Stimulated activated CD4-positive, alpha-beta T cell treated with anti-CD3 and anti-CD28 coated beads, TNF-alpha, amount 100 ng/mL, for 24 hours (primary cell): ENCODE results near the gene IQSEC3.

ENCODE experiments used
- DNase-seq, 3 experiments: peaks; one replicate each; pipeline ENCODE4 v3.0.0-alpha.2; 2020; ENCODE audit warnings: low read depth in 3 of 3

IQSEC3 gene

DNA sequence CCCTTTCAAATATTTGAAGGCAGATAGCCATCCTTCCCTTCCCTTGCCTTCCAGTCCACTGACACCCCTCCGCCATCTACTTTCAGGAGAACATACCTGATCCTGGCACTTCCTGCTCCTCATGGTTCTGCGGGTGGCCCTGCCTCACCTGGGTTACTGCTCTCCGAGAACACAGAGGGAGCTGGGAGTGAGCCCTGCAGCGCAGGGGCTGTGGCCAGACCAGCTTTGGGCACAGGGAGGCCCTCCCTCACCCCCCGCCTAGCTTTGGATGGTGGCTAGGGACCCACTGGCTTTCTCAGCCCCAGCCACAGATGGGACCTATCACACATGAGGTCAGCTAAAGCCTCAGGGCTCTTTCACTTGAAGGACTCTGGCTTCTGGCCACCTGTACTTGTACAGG is 12.4 kb downstream of the IQSEC3 start:
- no peak for DNase-seq

DNA sequence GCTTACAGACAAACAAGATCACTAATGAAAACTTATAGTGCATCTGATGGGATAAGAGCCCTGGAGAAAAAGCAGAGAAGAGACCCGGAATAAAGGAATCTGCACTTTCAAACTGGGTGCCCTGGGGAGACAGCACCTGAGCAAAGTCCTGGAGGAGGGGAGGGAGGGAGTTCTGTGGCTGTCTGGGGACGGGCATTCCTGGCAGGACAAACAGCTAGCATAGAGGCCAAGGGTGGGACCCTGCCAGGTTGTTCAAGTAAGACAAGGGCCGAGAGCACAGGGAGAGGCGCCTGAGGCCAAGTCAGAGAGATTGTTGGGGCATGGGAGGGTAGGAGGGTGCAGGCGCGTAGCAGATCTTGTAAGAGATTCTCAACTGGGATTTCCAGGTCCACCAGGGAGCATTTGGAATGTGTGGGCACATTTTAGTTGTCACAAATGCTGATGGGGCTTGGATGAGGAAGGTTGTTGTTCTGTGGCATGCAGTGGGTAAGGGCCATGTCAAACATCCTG is 14.2 kb downstream of the IQSEC3 start:
- no peak for DNase-seq

DNA sequence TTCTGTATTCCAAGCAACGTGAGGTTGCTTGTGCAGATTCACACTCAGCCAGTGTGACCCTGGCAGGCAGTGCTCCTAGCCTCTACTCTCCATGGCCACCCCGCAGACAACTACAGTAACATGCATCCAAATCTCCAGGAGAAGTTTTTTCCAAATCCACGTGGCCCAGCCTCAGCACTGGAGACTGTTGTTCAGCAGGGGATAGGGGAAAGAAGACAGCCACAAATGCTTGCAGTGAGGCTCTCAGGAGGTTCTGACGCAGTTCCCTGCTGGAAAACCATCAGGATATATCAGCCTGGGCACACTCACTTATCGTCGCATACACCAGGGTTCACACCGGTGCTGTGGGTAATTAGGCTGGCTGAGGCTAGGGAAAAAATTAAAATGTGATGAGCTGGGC is 16.2 kb downstream of the IQSEC3 start:
- DNase-seq: no peak

DNA sequence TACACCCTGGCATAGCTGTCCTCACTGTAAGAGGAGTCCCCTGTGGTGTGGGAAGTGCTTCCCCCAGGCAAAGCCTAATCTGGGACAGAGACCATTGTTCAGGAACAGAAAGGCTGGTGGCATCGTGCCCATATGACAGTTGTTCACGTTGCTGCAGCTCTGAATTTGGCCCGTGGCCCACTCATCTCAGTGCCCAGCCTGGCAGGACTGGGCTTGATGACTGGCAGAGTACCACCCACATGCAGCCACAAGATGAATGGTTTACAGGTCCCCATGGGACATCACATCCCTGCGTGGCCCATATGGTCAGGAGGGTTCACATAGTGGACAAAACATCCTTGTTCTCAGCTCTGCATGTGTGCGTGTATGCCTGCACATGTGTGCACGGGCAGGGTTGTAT is 17.5 kb downstream of the IQSEC3 start:
- no peak for DNase-seq

DNA sequence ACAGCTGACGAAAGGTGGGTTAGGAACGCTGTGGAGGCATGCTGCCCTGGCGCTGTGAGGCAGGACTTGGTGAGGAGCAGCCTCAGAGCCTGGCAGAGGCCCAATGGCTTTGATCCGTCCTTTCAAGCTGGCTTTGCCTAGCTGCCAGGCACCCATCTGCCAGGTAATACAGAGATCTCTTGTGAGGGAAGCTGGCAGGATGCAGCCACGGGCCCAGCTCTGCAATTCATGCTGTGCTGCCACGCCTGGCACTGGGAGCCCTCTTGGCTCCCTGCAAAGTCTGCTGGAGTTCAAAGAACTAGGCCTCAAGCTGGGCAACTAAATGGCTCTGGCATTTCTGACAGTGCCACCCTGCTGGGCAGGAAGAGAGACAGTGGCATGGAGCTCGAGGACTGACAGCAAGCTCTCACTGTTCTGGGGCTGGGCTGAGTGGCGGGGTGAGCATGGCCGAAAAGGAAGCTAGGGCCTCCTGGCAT is 18.7 kb downstream of the IQSEC3 start:
- no peak for DNase-seq

DNA sequence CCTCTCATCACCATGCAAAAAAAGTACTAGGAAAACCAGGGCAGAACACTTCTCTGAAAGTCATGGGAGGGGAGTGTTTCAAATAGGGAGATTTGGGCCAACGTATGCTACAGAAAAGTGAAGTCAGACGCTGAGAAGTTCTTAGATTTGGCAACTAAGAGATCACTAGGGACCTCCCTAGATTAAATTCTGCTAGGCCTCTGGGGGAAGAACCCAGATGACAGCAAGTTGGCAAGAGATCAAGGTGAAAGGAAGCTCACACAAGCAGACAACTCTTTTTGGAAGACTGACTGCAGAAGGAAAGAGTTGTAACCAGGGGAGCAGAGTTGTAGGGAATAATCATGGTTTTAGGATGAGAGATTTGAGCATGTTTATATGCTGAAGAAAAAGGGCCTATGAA is 20.7 kb downstream of the IQSEC3 start:
- no peak for DNase-seq

DNA sequence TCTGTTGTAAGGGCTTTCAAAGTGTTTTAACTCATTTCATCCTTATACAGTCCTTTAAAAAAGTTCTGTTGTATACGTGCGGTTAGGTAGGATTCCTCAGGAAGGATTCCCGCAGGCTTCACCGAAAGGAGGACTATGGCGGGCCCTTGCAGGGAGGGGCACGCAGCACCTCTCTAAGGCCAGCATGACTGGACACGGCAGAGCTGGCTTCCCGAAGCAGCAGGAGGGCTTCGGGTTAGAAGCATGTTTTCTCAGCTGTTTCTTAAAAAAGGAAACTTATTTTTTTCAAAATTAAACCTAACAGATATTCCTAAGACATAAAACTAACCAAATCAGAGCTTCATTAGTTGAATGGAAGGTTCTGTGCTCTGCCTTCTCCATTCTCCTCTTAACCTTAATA is 21.3 kb downstream of the IQSEC3 start:
- DNase-seq: no peak

DNA sequence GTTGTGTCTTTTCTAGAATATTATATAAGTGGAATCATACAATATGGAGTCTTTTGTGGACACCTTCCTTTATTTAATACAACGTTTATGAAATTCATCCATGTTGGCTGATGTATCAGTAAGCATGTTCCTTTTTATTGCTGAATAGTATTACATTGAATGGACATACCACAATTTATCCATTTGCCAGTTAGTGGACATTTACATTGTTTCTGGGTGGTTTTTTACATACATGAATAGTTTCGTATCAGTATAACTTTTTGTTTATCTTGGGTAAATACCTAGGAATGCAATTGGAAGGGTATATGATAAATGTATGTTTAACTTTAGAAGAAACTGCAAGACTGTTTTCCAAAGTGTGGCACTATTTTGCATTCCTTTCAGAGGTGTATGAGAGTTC is 23.1 kb downstream of the IQSEC3 start:
- DNase-seq: no peak

DNA sequence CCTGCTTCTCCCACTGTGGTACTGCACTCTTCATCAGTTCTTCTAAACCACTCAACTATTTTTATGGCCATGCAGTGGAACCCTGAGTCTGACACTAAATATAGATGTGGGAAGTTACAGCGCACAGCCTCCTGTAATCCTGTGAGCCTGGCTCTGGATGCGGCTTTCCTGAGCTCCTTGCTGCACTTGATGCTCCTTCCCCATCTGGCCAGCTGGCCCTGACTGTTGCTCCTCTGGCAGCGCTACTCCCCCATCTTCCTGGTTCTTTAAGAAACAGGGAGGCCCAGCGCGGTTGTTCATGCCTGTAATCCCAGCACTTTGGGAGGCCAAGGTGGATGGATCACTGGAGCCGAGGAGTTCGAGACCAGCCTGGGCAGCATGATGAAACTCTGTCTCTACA is 24.6 kb downstream of the IQSEC3 start:
- DNase-seq: no peak

DNA sequence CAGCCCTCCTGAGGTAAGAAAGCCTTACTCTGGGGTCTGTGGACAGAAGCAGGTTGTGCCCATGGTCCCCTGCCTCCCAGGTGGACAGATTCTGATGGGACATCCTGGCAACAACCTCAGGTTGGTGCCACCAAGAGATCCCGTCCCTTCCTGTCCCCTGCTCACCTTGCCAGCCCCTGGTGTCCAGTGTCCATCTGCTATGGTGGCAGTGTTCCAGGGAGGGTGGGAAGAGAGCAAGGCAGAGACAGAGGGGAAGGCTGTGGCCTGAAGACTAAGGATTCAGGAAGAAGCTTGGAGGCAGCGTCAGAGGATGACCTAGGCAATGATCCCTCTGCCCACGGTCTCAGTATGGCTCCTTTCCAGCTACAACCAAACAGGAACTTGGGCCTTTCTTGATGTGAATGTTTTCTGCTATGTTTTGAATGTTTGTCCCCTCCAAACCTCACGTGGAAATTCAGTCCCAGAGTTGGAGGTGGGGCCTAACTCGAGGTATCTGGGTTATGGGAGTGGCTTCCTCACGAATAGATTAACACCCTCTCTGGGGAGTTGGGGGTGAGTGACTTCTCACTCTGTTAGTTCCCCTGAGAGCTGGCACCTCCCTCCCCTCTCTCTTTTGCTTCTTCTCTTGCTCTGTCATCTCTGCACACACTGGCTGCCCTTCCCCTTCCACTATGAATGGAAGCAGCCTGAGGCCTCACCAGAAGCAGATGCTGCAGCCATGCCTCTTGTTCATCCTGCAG is 26.9 kb downstream of the IQSEC3 start:
- DNase-seq: no peak

DNA sequence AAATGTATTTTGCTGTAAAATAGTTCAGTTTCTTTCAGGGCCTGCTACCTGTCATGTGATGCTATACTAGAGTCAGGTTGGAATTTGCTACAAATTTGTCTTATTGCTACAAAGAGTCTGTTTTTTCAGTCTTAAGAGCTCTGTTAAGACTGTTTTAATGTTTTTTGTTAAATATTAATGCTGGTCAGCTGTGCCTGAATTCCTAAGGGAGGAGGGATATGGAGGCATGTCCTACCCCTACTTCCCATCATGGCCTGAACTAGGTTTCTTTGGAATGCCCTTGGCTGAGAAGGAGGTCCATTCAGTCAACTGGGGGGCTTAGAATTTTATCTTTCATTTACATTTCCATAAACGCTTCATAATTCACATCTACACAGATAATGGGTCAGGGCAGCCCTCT is 30.0 kb downstream of the IQSEC3 start:
- DNase-seq: no peak

DNA sequence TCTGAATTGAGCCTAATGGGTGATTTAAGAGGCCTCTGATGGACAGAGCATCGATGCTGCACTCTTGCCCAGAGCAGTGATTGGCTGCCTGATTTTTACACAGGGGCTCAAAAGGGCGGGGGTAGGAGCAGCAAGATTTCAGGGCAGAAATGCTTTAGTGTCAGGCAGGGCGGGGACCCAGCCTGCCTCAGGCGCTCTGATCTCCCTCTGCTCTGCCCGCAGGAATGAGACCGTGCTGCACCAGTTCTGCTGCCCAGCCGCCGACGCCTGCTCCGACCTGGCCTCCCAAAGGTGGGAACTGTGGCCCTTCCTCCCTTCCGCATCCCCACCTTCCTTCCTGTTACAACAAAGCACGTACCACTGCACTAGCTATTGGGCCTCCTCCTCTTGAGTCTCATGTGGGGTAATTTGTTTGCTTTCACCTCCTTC is 32.4 kb downstream of the IQSEC3 start:
- DNase-seq: no peak

DNA sequence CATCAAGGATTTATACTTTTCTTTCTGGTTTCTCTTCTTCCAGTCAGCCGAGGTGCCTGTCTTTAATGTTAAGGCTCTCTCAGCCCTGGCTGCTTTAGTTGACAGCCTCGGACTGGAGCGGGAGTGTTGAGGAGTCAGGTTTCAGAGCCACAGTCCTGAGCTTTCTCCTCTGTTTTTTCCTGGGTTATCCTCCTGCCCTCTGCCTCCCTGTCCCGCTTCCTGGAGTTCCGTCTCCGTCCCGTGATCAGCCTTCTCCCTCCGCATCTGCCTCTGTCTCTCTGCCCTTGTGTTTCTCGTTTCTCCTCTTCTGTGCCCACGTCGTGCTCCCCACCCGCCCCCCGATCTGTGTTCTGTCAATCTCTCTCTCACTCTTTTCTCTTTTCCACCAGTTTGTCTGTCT is 33.0 kb downstream of the IQSEC3 start:
- DNase-seq: no peak

DNA sequence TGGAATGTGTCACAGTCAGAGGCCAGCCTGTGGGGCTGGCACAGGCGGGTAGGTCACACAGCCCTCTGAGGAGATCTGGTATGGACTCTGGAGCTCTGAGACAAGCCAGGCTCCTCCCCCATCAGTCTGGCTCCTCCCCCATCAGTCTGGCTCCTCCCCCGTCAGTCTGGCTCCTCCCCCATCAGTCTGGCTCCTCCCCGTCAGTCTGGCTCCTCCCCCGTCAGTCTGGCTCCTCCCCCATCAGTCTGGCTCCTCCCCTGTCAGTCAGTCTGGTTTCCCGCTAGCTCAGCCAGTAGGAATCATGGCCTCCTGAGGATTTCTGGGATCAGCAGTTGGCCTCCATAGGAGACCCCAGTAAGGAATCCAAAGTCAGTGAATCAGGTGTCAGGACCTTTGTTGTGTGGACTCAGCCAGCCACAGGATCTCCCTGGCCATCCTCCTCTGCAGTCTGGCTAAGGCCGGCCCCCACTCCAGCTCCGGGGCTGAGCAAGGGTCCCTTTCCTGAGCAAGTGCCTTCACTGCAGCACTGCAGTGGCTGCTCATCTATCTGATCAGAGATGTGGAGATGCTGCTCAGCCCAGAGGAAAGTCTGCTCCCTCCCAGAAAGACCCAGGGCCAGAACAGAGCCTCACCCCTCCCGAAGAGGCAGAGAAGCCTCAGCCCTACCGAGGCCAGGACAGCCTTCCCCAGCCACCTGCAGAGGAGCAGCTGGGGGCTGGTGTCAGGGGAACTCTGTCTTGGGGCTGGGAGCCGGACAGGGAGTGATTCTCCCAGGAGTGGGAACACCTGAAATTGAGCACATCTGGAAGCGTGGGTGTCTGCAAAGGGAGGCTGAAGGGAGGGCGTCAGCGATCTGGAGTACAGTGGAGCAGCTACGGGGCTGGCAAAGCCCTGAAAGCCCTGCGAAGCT is 35.7 kb downstream of the IQSEC3 start:
- DNase-seq: no peak

DNA sequence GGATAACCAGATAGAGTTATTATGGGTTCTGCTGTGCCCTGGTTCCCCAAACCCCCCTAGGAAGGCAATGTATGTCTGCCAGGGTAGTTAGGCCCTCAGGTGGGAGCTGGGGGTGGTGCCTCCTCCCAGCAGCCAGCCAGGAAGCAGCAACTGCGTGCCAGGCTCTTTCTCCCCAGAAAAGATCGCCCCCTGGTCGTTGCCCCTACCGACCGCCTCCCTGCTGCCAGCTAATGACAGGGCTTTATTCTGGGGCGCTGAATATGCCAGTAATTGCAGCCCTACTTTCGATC is 36.3 kb downstream of the IQSEC3 start:
- no peak for DNase-seq

DNA sequence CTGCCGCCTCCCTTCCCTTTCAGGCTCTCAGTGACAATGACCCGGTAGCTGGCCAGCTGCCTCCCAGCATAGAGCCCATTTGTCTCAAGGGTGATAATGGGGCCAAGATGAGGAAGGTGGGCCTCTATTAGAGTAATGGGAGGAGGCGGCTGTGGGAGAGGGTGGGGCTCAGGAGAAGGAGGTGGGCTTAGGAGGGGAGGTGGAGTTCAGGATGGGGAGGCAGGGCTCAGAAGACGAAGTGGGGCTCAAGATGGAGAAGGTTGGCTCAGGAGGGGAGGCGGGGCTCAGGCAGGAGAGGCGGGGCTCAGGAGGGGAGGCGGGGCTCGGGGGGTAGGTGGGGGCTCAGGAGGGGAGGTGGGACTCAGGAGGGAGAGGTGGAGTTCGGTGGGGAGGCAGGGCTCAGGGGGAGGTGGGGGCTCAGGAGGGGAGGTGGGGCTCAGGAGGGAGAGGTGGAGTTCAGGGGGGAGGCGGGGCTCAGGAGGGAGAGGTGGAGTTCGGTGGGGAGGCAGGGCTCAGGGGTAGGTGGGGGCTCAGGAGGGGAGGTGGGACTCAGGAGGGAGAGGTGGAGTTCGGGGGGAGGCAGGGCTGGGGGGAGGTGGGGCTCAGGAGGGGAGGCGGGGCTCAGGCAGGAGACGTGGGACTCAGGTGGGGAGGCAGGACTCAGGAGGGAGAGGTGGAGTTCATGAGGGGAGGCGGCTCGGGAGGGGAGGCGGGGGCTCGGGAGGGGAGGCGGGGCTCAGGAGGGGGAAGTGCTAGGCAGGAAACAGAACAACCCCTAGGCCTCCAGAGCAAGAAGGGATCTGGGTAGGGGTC is 36.8 kb downstream of the IQSEC3 start:
- no peak for DNase-seq

DNA sequence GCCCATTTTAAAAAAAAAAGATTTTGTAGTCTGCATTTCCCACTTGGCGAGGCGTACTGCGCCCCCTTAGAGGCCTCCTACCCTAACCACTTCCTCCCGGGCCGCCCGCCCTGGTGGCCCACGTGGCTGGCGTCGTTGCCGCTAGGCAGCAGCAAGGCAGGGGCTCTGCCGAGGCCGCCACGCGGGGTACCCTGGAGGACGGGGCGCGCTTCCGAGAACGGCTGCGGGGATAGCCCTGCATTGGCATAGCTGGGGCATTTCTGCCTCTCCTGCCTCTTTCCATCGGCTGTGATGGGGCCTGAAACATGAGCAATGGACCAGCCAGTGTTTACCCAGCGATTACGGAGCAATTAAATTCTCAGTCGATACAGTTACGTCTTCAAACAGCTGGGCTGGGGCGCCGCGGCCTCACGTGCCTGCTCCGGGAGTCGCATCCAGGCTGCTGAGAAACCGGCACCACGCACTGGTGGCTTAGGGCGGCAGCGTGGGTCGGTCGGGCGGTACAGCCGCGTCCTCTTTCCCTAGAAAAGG is 38.0 kb downstream of the IQSEC3 start:
- no peak for DNase-seq

DNA sequence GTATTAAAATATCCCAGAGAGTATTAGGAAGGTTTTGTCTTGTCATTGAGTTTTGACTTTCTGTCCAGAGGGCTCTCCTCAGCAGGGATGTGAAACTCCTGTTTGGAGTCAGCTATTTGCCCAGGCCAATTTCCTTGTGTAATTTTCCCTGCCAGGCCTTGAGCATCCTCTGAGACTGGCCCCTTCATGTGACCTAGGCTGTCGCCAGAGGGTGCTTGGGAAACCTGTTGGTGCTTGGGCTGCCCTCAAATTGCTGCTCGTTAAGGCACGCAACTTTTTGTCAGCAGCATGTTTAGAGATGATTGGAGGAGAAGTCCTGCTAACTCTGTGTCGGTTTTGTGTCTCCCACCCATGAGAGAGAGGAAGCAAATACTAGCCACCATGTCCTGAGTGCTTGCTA is 39.1 kb downstream of the IQSEC3 start:
- DNase-seq: no peak

DNA sequence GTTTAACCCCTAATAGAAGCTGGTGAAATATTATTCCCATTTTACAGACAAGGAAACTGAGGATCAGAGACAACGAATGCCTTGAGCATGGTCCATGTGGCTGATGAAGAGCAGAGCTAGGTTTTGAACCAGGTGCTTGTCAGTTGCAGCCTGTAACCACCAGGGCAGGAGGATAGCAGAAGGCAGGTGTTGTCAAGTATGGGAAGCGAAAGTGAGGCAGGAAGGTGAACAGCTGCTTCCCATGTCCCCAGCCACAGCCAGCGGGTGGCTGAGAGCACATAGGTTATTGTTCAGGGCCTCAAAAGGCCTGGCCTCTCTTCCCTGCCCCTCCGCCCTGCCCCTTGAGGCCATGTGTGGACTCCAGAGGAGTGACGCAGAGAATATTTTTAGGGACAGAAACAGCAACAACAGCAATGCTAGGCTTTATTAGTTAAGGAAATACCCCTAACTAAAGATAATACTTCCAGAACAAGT is 39.6 kb downstream of the IQSEC3 start:
- DNase-seq: no peak

DNA sequence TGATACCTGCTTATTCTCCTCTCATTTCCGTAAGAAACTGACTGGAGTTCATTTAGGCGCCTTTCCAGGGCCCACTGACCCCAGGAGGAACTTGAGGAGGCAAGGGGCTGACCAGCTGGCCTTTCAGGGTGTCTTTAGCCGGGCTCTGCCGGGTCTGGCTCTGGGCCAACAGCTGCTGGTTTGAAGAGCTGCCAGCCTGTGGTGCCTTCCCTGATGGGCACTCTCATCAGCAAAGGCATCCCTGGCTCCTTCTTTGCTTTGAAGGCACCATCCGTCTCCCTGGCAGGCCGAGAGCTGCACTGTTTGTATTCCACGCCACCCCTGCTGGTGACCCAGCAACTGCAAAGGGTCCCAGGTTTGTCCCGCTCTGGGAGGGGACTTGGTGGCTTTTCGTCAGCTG is 42.0 kb downstream of the IQSEC3 start:
- no peak for DNase-seq

DNA sequence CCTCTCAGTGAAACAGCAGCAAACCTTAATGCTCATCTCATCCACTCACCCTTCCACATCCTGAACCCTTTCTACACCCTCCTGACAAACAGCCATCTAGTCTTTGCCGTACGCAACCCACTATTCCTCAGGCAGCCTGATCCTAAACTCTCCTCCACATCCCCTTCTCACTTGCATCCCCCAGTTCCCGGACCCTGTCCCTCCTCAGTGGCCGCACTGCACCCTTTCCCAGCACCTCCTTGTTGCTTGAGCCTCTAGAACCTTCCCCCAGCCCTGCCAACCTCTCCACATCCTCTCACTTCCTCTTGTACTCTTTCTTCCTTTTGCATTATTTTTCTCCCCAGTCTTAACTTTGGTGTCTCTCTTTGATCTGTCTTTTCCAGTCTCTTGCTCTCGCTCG is 42.9 kb downstream of the IQSEC3 start:
- DNase-seq: no peak

DNA sequence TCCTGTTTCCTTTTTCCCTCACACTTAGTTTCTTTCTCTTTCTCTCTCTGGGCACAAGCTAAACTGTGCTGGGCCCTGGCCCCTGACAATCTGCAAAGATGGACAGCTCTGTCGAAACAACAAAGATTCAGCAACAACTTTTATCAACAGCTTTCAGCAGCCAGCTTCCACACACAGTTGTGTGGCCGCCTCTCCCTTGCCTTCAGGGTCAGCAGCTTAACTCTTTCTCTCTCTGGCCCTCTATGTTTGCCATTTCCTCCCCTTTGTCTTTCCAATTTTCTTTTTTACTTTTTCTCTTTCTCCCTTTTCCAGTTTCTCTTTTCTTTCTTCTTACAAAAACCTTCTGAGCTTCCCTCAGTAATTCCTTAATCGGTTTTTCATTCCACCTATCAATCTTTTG is 43.3 kb downstream of the IQSEC3 start:
- DNase-seq: no peak
